Glutamatergic neuron (in vitro differentiated cells): Measurements from ENCODE around the gene LRRC43. TPM values are rescaled to one million over a fixed set of nuclear protein-coding genes. Genes with fewer than 3 reads are reported as not detected.

Source experiments
- DNase-seq: peaks from one replicate; pipeline ENCODE4 v3.0.0; 2022
- H3K27ac Mint-ChIP-seq: one replicate; pipeline ENCODE4 v1.8.0; 2020; ENCODE audit warnings: mild to moderate bottlenecking, mixed read lengths, inconsistent platforms; ENCODE audit not compliant: unreplicated experiment
- H3K27me3 Mint-ChIP-seq: one replicate; pipeline ENCODE4 v1.8.0; 2020; ENCODE audit warnings: mild to moderate bottlenecking, moderate library complexity, mixed read lengths, inconsistent platforms; ENCODE audit not compliant: unreplicated experiment
- H3K36me3 Mint-ChIP-seq: one replicate; pipeline ENCODE4 v1.8.0; 2020; ENCODE audit warnings: mild to moderate bottlenecking, mixed read lengths, inconsistent platforms; ENCODE audit not compliant: unreplicated experiment
- H3K4me1 Mint-ChIP-seq: one replicate; pipeline ENCODE4 v1.8.0; 2020; ENCODE audit warnings: mild to moderate bottlenecking, low read depth, mixed read lengths, inconsistent platforms; ENCODE audit not compliant: unreplicated experiment
- H3K4me3 Mint-ChIP-seq: one replicate; pipeline ENCODE4 v1.8.0; 2020; ENCODE audit warnings: mild to moderate bottlenecking, mixed read lengths, inconsistent platforms; ENCODE audit not compliant: unreplicated experiment
- H3K9me3 Mint-ChIP-seq: one replicate; pipeline ENCODE4 v1.8.0; 2020; ENCODE audit warnings: mild to moderate bottlenecking, moderate library complexity, mixed read lengths, inconsistent platforms; ENCODE audit not compliant: unreplicated experiment
- CTCF ChIP-seq: fragments of 200-600 bp; sonication (generic); IDR thresholded peaks from one replicate; pipeline ENCODE4 v1.5.0; 2021; ENCODE audit not compliant: partially characterized antibody, unreplicated experiment
- total RNA-seq: library from RNA; stranded (reverse); fragmentation: NEBNext Ultra II Directional; extraction: Animal tissue kit (Norgen Biotek cat#: 25700); gene quantifications from one replicate; pipeline ENCODE4 v1.2.1, GENCODE V29; 2021; ENCODE audit not compliant: unreplicated experiment

The LRRC43 gene
- total RNA-seq, 1 donor from 2014 or later: 4.3 TPM

GRCh38 chr12:122232691-122233090, 49.8 kb downstream of the LRRC43 start:
- Mint-ChIP-seq H3K4me3 (no peak overlapping the region), H3K9me3 (peaks cover 4% of the 10 kb centered on the region), H3K27ac (no peak overlapping the region), H3K36me3 (no peaks in the 10 kb centered on the region), H3K27me3 (peaks cover 2% of the 10 kb centered on the region), H3K4me1 (peaks cover 8% of the 10 kb centered on the region)
- DNase-seq: no peak
- no peak for TF ChIP-seq CTCF

- TF ChIP-seq CTCF: no peak
- H3K27ac Mint-ChIP-seq: no peak overlapping the region
- peaks cover 8% of the 10 kb centered on the region for H3K27me3 Mint-ChIP-seq
- no peak for DNase-seq
- H3K36me3 Mint-ChIP-seq: no peaks in the 10 kb centered on the region
- H3K4me1 Mint-ChIP-seq: peaks cover 6% of the 10 kb centered on the region
- no peak overlapping the region for H3K4me3 Mint-ChIP-seq
- H3K9me3 Mint-ChIP-seq: peaks cover 6% of the 10 kb centered on the region
Measured at GRCh38 chr12:122235741-122236140, 52.8 kb downstream of the LRRC43 start.

GRCh38 chr12:122238861-122239260, 55.9 kb downstream of the LRRC43 start:
- Mint-ChIP-seq H3K27me3 (peaks cover 8% of the 10 kb centered on the region), H3K4me3 (peak overlapping the region; percentile 17), H3K4me1 (peaks cover 6% of the 10 kb centered on the region), H3K27ac (peak overlapping the region; percentile 90), H3K9me3 (peaks cover 6% of the 10 kb centered on the region), H3K36me3 (no peaks in the 10 kb centered on the region)
- peak; percentile 59 for DNase-seq
- no peak for TF ChIP-seq CTCF

- peaks cover under 1% of the 10 kb centered on the region for H3K4me1 Mint-ChIP-seq
- no peak for TF ChIP-seq CTCF
- peaks cover 4% of the 10 kb centered on the region for H3K36me3 Mint-ChIP-seq
- H3K27ac Mint-ChIP-seq: no peak overlapping the region
- DNase-seq: no peak
- peaks cover 3% of the 10 kb centered on the region for H3K9me3 Mint-ChIP-seq
- no peak overlapping the region for H3K4me3 Mint-ChIP-seq
- peaks cover 4% of the 10 kb centered on the region for H3K27me3 Mint-ChIP-seq
Measured at GRCh38 chr12:122243965-122244364, 61.0 kb downstream of the LRRC43 start.

GRCh38 chr12:122244565-122245371, 61.8 kb downstream of the LRRC43 start:
- no peak overlapping the region for H3K27ac Mint-ChIP-seq
- no peaks in the 10 kb centered on the region for H3K4me1 Mint-ChIP-seq
- DNase-seq: no peak
- H3K9me3 Mint-ChIP-seq: peaks cover 2% of the 10 kb centered on the region
- H3K27me3 Mint-ChIP-seq: peaks cover 2% of the 10 kb centered on the region
- peaks cover 4% of the 10 kb centered on the region for H3K36me3 Mint-ChIP-seq
- H3K4me3 Mint-ChIP-seq: no peak overlapping the region
- TF ChIP-seq CTCF: no peak
